Esophagus muscularis mucosa (tissue), 4 donors: ENCODE measurements around the gene GUCY2D. TPM values are rescaled to one million over a fixed set of nuclear protein-coding genes. Genes with fewer than 3 reads are reported as not detected.

Experiments
- DNase-seq: peaks from one replicate; pipeline ENCODE4 v3.0.0-alpha.2; 2017; ENCODE audit errors: extremely low spot score
- H3K27ac ChIP-seq, 4 donors: fragments of 200-600 bp; sonication (generic); replicated peaks in 1 of 4; 1 replicate in 3 of 4; 2 replicates in 1 of 4; pipeline ENCODE4 v1.5.1; 2016 to 2019; ENCODE audit warnings: mild to moderate bottlenecking in 1 of 4
- H3K27me3 ChIP-seq, 4 donors: fragments of 200-600 bp; sonication (generic); one replicate each; pipeline versions ENCODE4 v1.5.1 to v1.6.0; 2016 to 2019
- H3K36me3 ChIP-seq, 4 donors: fragments of 200-600 bp; sonication (generic); one replicate each; pipeline ENCODE4 v1.5.1; 2016 to 2019
- H3K4me1 ChIP-seq, 4 donors: fragments of 200-600 bp; sonication (generic); one replicate each; pipeline ENCODE4 v1.5.1; 2016 to 2019
- H3K4me3 ChIP-seq, 4 donors: fragments of 200-600 bp; sonication (generic); 1 replicate in 2 of 4; 2 replicates in 2 of 4; pipeline ENCODE4 v1.5.1; 2016 to 2019; ENCODE audit warnings: mild to moderate bottlenecking in 4 of 4, moderate library complexity in 1 of 4
- H3K9me3 ChIP-seq, 4 donors: fragments of 200-600 bp; sonication (generic); 1 replicate in 3 of 4; 2 replicates in 1 of 4; pipeline ENCODE4 v1.5.1; 2016 to 2019
- EP300 ChIP-seq: sonication (generic); formaldehyde crosslinking; IDR thresholded peaks from one replicate; pipeline ENCODE4 v1.6.1; 2017; ENCODE audit warnings: antibody characterized with exemption
- POLR2A ChIP-seq: fragments of 450-650 bp; IDR thresholded peaks from one replicate; pipeline ENCODE4 v1.6.1; 2017; ENCODE audit warnings: antibody characterized with exemption, moderate library complexity, mild to moderate bottlenecking, low read depth
- POLR2AphosphoS5 ChIP-seq, 2 donors: sonication (generic); formaldehyde crosslinking; IDR thresholded peaks; one replicate each; pipeline ENCODE4 v1.6.1; 2017; ENCODE audit warnings: antibody characterized with exemption in 2 of 2
- WGBS: methylation state at CpG from one replicate; pipeline ENCODE4 v1.1.5; 2018; 5-methylcytosine and 5-hydroxymethylcytosine counted together
- intact Hi-C: fragments of 100-400 bp; cut with DNase I; formaldehyde crosslinking; loops from one replicate; pipeline ENCODE4 v1.15.1; 2023
- total RNA-seq, 4 donors: library from RNA; depleted of rRNA; stranded (reverse); fragments of >200 nt; gene quantifications; one replicate each; pipeline versions ENCODE4 v1.1.0 to v1.2.1, GENCODE V29; 2016
- TF ChIP-seq, protein P1 (sequence below), 3 experiments: fragments of 200-600 bp in 2 of 3; fragments of 450-650 bp in 1 of 3; sonication (generic) in 2 of 3; IDR thresholded peaks; one replicate each; pipeline ENCODE4 v1.5.1; 2017 to 2019; ENCODE audit warnings: antibody characterized with exemption in 3 of 3, mild to moderate bottlenecking in 2 of 3, moderate library complexity in 1 of 3

GUCY2D gene
- total RNA-seq, 4 donors from 2014 or later: 1.1 TPM; not detected in 3

- Histone ChIP-seq H3K27ac (no peak within 1 kb of the TSS), H3K4me3 (peak within 1 kb of the TSS; percentile 25 to 43 (median 30)), H3K9me3 (no peaks in the 10 kb centered on the region), H3K4me1 (peaks cover 5 to 26% (median 17%) of the 10 kb centered on the region in 4 donors), H3K27me3 (peaks cover 0 to 58% (median 10%) of the 10 kb centered on the region in 4 donors), H3K36me3 (no peaks in the 10 kb centered on the region)
- no peak for DNase-seq
- intact Hi-C loops: no loop called here
- WGBS: 21% methylated on average over 15 of the region's 37 CpGs
- TF ChIP-seq POLR2A (no peak), POLR2AphosphoS5 (IDR thresholded peaks at IDR 0.05) (no peak), EP300 (no peak)
- TF ChIP-seq, protein P1, sequence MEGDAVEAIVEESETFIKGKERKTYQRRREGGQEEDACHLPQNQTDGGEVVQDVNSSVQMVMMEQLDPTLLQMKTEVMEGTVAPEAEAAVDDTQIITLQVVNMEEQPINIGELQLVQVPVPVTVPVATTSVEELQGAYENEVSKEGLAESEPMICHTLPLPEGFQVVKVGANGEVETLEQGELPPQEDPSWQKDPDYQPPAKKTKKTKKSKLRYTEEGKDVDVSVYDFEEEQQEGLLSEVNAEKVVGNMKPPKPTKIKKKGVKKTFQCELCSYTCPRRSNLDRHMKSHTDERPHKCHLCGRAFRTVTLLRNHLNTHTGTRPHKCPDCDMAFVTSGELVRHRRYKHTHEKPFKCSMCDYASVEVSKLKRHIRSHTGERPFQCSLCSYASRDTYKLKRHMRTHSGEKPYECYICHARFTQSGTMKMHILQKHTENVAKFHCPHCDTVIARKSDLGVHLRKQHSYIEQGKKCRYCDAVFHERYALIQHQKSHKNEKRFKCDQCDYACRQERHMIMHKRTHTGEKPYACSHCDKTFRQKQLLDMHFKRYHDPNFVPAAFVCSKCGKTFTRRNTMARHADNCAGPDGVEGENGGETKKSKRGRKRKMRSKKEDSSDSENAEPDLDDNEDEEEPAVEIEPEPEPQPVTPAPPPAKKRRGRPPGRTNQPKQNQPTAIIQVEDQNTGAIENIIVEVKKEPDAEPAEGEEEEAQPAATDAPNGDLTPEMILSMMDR (IDR thresholded peaks at IDR 0.05): no peak
These were observed 36.7 kb downstream of the GUCY2D start, which contains the start of gene ALOX15B for GRCh38 chr17:8038954-8039610. TSS of gene ALOX15B (plus strand) at chr17:8039059. CDS start at chr17:8039156, 97 bp downstream.

DNA sequence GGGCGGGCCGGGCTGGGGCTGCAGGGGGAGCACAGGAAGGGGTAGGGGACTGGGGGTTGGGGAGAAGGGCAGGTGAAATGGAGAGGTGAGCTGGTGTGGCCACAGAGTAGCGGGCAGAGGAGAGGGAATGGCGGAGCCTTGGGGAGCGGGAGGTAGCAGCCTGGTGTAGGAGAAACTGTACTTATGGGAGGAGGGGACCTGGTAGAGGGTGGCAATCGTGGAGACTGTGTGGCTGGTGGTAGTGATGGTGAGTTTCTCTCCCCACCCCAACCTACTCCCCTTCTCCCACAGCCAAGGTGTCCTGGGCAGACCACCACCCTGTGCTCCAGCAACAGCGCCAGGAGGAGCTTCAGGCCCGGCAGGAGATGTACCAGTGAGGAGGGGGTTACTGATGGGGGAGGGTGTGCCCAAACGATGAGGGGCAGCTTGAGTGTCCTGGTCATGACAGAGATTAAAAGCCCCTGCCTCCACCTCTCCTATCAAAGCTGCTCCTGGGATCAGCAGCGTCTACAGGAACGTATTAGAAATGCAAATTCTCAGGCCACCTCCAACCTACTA lies 37.3 kb downstream of the GUCY2D start:
- 50% methylated on average over 10 of the region's 11 CpGs for WGBS
- H3K27ac ChIP-seq: no peak overlapping the region
- no peaks in the 10 kb centered on the region for H3K36me3 ChIP-seq
- H3K4me3 ChIP-seq: peak overlapping the region; percentile 25 to 43 (median 30)
- H3K9me3 ChIP-seq: no peaks in the 10 kb centered on the region
- H3K27me3 ChIP-seq: peaks cover 0 to 60% (median 10%) of the 10 kb centered on the region in 4 donors
- intact Hi-C loops: no loop called here
- TF ChIP-seq, protein P1 (IDR thresholded peaks at IDR 0.05): no peak
- no peak for TF ChIP-seq POLR2A
- no peak for TF ChIP-seq EP300
- no peak for TF ChIP-seq POLR2AphosphoS5 (IDR thresholded peaks at IDR 0.05)
- peaks cover 5 to 26% (median 17%) of the 10 kb centered on the region in 4 donors for H3K4me1 ChIP-seq
- DNase-seq: no peak

GRCh38 chr17:8041249-8041928 lies 39.0 kb downstream of the GUCY2D start:
- no peaks in the 10 kb centered on the region for H3K9me3 ChIP-seq
- 67% methylated on average over 8 of the region's 8 CpGs for WGBS
- intact Hi-C loops: no loop called here
- H3K36me3 ChIP-seq: no peaks in the 10 kb centered on the region
- TF ChIP-seq EP300 (no peak), POLR2AphosphoS5 (IDR thresholded peaks at IDR 0.05) (peak; percentile 37 to 69), POLR2A (no peak)
- TF ChIP-seq, protein P1 (IDR thresholded peaks at IDR 0.05): peak in 2 of 3 experiments; percentile 37 to 42
- peak overlapping the region in 1 of 4 donors; percentile 8 for H3K4me3 ChIP-seq
- peak overlapping the region; percentile 50 to 62 (median 59) for H3K27ac ChIP-seq
- peaks cover 0 to 66% (median 10%) of the 10 kb centered on the region in 4 donors for H3K27me3 ChIP-seq
- H3K4me1 ChIP-seq: peaks cover 5 to 26% (median 17%) of the 10 kb centered on the region in 4 donors
- no peak for DNase-seq

- Histone ChIP-seq H3K27ac (no peak overlapping the region), H3K36me3 (no peaks in the 10 kb centered on the region), H3K4me3 (no peak overlapping the region), H3K27me3 (peaks cover 0 to 68% (median 10%) of the 10 kb centered on the region in 4 donors), H3K9me3 (no peaks in the 10 kb centered on the region), H3K4me1 (peaks cover 5 to 26% (median 17%) of the 10 kb centered on the region in 4 donors)
- TF ChIP-seq EP300: no peak
- TF ChIP-seq, protein P1 (IDR thresholded peaks at IDR 0.05): no peak
- TF ChIP-seq POLR2AphosphoS5 (IDR thresholded peaks at IDR 0.05): no peak
- no peak for TF ChIP-seq POLR2A
- intact Hi-C loops: no loop called here
- no peak for DNase-seq
These were observed 39.6 kb downstream of the GUCY2D start for GRCh38 chr17:8041979-8042378.
